ENCODE data around the gene SETD2.

The SETD2 gene

DNA sequence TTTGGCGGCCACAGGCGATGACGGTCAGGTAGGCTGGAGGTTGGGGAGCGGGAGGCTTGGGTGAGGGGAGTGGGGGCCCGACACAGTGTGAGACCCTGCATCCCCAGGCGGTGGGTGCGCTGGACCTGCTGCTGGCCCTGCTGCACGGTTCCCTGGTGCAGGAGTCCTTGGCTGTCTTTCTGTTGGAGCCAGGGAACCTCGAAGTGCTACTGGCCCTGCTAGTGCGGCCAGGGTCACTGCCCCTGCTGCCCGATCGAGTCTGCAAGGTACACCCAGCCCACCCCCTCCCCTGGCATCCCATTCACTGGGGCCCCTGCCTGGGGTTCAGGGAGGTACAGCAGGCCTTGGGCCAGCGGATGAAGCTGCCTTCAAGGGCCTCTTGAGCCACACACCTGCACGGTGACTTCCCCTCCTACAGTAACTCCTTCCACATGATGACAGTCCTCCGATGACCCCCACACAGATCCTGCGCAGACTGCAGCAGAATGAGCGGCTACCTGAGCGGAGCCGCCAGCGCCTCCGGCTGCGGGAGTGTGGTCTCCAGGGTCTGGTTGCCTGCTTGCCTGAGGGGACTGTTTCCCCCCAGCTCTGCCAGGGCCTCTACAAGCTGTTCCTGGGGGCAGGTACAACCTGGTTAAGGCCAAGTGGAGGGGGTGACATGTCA is 164.9 kb downstream of the SETD2 start:
- Histone ChIP-seq H3K27ac (ENCODE audit: low read length) (no peak overlapping the region), H3K4me1 (ENCODE audit: insufficient read depth, low read length) (no peaks in the 10 kb centered on the region), H3K9me3 (ENCODE audit: insufficient read depth, low read depth, low read length) (no peaks in the 10 kb centered on the region), H3K27me3 (ENCODE audit: insufficient read depth, low read length) (no peaks in the 10 kb centered on the region), H3K9ac (ENCODE audit: low read depth, low read length) (no peak overlapping the region), H3K4me3 (ENCODE audit: low read length) (no peak overlapping the region), H3K36me3 (ENCODE audit: insufficient read depth, low read depth, low read length) (peaks cover 56% of the 10 kb centered on the region)

DNA sequence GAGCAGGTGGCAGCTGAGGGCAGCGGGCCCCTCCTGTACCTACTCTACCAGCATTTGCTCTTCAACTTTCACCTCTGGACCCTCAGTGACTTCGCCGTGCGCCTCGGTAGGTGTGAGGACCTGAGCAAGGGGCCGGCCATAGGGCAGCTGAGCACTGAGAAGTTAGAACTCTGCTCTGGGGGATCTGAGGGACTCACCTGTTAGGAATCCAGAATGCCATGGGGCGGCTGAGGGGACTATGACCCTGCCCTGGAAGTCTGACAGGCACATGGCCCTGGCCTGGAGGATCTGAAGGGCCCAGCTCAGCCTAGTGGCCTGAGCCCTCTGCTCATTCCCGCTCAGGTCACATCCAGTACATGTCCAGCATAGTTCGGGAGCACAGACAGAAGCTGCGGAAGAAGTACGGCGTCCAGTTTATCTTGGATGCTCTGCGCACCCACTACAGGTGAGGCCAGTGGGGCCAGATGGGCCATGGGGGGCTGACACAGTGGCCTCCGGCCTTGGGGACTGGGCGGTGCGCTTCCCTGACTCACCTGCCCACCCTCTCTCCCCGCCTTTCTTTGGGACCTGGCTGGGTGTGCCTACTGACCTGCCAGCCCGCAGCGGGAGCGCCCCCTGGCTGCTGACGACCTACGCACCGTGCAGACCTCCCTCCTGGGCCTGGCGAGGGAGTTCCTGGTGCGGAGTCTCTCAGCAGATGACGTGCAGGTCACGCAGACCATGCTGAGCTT is 165.6 kb downstream of the SETD2 start:
- Histone ChIP-seq H3K9ac (ENCODE audit: low read depth, low read length) (no peak overlapping the region), H3K9me3 (ENCODE audit: insufficient read depth, low read depth, low read length) (no peaks in the 10 kb centered on the region), H3K27me3 (ENCODE audit: insufficient read depth, low read length) (no peaks in the 10 kb centered on the region), H3K4me3 (ENCODE audit: low read length) (no peak overlapping the region), H3K27ac (ENCODE audit: low read length) (no peak overlapping the region), H3K4me1 (ENCODE audit: insufficient read depth, low read length) (no peaks in the 10 kb centered on the region), H3K36me3 (ENCODE audit: insufficient read depth, low read depth, low read length) (peaks cover 49% of the 10 kb centered on the region)

DNA sequence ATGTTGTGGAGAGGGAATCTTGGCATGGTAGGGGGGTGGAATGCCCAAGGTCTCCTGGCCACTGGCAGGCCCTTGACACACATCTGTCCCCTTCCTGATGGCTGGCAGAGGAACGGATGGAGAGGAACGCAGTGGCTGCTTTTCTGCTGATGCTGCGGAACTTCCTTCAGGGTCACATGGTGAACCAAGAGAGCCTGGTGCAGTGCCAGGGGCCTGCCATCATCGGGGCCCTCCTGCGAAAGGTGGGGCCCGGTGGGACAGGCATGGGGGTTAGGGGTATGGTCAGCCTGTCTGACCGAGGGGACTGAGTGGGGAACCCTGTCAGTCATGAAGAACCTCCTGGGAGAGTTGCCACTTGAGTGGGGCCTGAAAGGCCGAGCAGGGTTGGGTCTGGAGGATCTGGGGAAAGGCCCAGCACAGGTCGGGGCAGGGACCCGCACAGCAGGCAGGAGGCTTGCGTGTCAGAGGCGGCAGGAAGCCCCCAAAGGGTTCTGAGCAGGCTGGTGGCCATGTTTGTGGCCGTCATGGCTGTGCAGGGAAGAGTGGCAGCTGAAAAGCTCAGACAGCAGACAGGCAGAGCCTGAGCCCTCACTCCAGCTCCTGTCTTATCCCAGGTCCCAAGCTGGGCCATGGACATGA is 166.3 kb downstream of the SETD2 start:
- no peaks in the 10 kb centered on the region for H3K9me3 ChIP-seq (ENCODE audit: insufficient read depth, low read depth, low read length)
- no peak overlapping the region for H3K27ac ChIP-seq (ENCODE audit: low read length)

DNA sequence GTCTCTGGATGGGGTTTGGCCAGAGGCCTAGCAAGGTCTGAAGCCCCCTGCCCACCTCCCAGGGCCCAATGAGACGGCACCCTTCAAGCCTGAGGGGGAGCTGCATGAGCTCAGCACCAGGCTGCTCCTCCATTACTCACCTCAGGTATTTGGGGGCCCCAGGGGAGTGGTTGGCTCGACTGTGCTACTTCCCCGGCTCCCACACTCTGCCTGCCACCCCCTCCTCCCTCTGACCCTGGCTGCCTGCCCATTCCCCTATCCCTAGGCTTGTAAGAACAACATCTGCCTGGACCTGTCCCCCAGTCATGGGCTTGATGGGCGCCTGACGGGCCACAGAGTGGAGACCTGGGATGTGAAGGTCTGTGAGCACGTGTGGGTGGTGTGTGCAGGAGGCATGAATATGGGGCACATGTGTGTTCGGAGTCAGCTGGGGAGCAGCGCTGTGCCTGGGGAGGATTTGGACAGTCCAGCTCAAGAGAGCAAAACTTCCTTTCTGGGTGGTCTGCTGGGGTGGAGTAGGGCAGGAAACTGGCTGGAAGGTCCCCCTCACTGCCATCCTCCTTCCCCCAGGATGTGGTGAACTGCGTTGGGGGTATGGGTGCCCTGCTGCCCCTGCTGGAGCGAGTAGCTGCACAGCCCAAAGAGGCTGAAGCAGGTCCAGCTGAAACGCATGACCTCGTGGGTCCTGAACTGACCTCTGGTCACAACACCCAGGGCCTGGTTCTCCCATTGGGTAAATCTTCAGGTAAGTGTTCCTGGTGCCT is 167.0 kb downstream of the SETD2 start:
- H3K27ac ChIP-seq (ENCODE audit: low read length) = no peak overlapping the region
- no peak overlapping the region for H3K9ac ChIP-seq (ENCODE audit: low read depth, low read length)
- no peak overlapping the region for H3K4me3 ChIP-seq (ENCODE audit: low read length)
- no peaks in the 10 kb centered on the region for H3K9me3 ChIP-seq (ENCODE audit: insufficient read depth, low read depth, low read length)
- no peaks in the 10 kb centered on the region for H3K4me1 ChIP-seq (ENCODE audit: insufficient read depth, low read length)
- peaks cover 38% of the 10 kb centered on the region for H3K36me3 ChIP-seq (ENCODE audit: insufficient read depth, low read depth, low read length)
- H3K27me3 ChIP-seq (ENCODE audit: insufficient read depth, low read length) = no peaks in the 10 kb centered on the region

More for the DNA sequence above, 166.3 kb downstream of the SETD2 start:
- Histone ChIP-seq H3K27me3 (ENCODE audit: insufficient read depth, low read length) (no peaks in the 10 kb centered on the region), H3K9ac (ENCODE audit: low read depth, low read length) (no peak overlapping the region), H3K4me3 (ENCODE audit: low read length) (no peak overlapping the region), H3K36me3 (ENCODE audit: insufficient read depth, low read depth, low read length) (peaks cover 43% of the 10 kb centered on the region), H3K4me1 (ENCODE audit: insufficient read depth, low read length) (no peaks in the 10 kb centered on the region)

DNA sequence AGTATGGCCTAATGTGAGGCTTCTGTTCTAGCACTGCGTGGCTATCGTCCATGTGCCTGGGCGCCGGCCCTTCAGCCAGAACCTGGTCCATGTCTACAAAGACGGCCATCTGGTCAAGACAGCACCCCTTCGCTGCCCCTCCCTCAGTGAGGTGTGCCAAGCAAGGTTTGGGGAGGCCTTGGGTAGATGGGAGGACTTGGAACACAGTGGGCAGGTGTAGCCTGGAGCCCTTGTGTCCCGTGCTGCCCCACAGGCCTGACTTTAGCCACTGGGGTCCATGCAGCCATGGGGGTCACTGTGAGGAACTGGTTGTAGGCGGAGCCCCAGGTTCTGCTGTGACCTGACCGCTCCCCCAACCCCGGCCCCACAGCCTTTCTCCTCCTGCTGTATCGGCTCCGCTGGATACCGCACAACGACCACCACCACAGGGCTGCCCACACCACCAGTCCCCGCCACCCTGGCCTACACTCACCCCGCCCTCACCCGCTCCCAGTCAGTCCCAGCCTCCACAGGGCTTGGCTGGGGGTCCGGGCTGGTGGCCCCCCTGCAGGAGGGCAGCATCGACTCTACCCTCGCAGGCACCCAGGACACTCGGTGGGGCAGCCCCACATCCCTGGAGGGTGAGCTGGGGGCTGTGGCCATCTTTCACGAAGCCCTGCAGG is 167.9 kb downstream of the SETD2 start:
- no peaks in the 10 kb centered on the region for H3K27me3 ChIP-seq (ENCODE audit: insufficient read depth, low read length)
- H3K4me3 ChIP-seq (ENCODE audit: low read length) = no peak overlapping the region
- H3K27ac ChIP-seq (ENCODE audit: low read length) = no peak overlapping the region
- H3K9me3 ChIP-seq (ENCODE audit: insufficient read depth, low read depth, low read length) = no peaks in the 10 kb centered on the region
- no peak overlapping the region for H3K9ac ChIP-seq (ENCODE audit: low read depth, low read length)
- peaks cover 33% of the 10 kb centered on the region for H3K36me3 ChIP-seq (ENCODE audit: insufficient read depth, low read depth, low read length)
- no peaks in the 10 kb centered on the region for H3K4me1 ChIP-seq (ENCODE audit: insufficient read depth, low read length)

DNA sequence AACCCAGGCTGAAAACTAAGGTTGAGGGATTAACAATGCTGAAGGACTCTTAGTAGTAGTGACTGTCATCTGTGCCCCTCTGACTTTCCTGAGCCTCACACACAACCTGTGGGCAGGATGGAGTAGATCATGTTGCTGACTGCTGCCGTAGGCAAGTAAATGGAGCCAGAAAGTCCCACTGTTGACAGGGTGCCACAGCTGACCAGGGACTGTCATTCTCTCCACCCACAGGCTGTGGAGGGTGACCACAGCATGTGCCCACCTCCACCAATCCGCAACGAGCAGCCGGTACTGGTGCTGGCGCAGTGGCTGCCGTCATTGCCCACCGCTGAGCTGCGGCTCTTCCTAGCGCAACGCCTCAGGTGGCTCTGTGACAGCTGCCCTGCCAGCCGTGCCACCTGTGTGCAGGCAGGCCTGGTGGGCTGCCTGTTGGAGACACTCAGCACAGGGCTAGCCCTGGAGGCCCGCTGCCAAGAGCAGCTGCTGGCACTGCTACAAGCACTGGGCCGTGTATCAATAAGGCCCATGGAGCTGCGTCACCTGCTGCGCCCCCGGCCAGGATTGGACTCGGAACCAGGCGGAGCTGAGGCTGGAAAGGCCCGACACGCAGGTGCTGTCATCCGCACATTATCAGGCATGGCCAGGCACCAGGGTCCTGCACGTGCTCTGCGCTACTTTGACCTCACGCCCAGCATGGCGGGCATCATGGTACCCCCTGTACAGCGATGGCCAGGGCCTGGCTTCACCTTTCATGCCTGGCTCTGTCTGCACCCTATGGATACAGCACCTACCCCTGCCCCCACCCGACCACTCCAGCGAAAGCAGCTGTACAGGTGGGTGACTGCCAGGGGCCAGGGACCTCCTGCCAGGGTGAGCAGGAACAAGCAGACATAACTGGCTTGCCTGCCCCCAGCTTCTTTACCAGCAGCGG is 168.8 kb downstream of the SETD2 start:
- Histone ChIP-seq H3K9ac (ENCODE audit: low read depth, low read length) (no peak overlapping the region), H3K9me3 (ENCODE audit: insufficient read depth, low read depth, low read length) (no peaks in the 10 kb centered on the region), H3K36me3 (ENCODE audit: insufficient read depth, low read depth, low read length) (peaks cover 28% of the 10 kb centered on the region), H3K27me3 (ENCODE audit: insufficient read depth, low read length) (no peaks in the 10 kb centered on the region), H3K4me1 (ENCODE audit: insufficient read depth, low read length) (no peaks in the 10 kb centered on the region), H3K4me3 (ENCODE audit: low read length) (no peak overlapping the region), H3K27ac (ENCODE audit: low read length) (no peak overlapping the region)

DNA sequence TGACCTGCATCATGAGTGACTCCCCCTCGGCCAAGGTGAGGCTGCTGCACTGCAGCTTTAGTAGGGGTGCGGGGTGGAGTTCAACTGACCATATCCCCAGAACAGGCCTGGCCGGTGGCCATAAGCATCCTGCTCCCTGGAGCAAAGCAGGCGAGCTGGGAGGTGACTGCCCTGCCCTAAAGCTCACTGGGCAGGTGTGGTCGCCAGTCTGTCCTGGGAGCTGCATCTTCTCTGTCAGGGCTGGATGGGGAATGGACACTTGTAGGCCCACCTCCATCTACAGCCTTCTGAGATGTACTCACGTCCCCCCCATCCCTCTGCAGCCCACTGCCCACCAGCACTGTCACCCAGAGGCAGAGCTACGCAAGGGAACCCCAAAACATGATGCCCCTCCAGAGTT is 169.9 kb downstream of the SETD2 start:
- H3K4me3 ChIP-seq (ENCODE audit: low read length) = no peak overlapping the region
- peaks cover 18% of the 10 kb centered on the region for H3K36me3 ChIP-seq (ENCODE audit: insufficient read depth, low read depth, low read length)
- no peak overlapping the region for H3K9ac ChIP-seq (ENCODE audit: low read depth, low read length)
- H3K27me3 ChIP-seq (ENCODE audit: insufficient read depth, low read length) = no peaks in the 10 kb centered on the region
- H3K27ac ChIP-seq (ENCODE audit: low read length) = no peak overlapping the region
- H3K4me1 ChIP-seq (ENCODE audit: insufficient read depth, low read length) = no peaks in the 10 kb centered on the region
- H3K9me3 ChIP-seq (ENCODE audit: insufficient read depth, low read depth, low read length) = no peaks in the 10 kb centered on the region

DNA sequence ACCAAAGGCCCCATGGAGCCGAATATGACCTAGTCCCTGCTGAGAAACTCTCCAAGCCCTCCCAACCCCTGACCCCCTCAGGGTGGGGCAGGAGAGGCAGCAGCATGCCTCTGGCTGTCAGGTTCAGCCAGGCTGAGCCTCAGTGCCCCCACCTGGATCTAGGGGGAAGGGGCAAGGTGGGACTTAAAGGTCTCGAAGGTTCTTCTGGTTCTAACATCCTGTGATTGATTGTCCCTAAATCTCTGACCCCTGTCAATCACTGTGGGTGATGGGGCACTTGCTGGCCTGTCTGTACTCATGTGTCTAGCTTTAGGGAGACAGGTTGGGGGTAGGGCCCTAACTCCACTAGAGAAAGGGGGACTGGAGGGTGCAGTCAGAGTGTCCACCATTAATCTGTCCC is 170.6 kb downstream of the SETD2 start:
- Histone ChIP-seq H3K27me3 (ENCODE audit: insufficient read depth, low read length) (no peaks in the 10 kb centered on the region), H3K27ac (ENCODE audit: low read length) (no peak overlapping the region), H3K4me3 (ENCODE audit: low read length) (no peak overlapping the region), H3K9me3 (ENCODE audit: insufficient read depth, low read depth, low read length) (no peaks in the 10 kb centered on the region), H3K36me3 (ENCODE audit: insufficient read depth, low read depth, low read length) (peaks cover 14% of the 10 kb centered on the region), H3K4me1 (ENCODE audit: insufficient read depth, low read length) (no peaks in the 10 kb centered on the region), H3K9ac (ENCODE audit: low read depth, low read length) (no peak overlapping the region)

DNA sequence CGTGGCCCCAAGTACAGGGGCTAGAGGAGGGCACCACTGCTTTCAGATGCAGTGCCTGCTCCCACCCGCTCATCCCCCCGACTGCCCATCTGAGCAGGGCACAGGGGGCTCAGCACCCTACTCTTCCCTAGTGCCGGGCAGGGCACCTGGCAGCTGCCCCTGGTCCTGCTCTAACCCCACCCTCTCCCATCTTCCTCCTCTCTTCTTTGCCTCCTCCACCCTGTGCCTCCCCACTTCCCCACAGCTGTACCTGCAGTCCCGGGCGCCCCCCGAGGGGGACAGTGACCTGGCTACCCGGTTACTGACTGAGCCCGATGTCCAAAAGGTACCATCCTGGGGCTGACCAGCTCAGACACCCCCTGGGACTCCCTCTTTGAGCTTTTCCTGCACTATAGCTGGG is 171.7 kb downstream of the SETD2 start:
- H3K9ac ChIP-seq (ENCODE audit: low read depth, low read length) = no peak overlapping the region
- H3K4me1 ChIP-seq (ENCODE audit: insufficient read depth, low read length) = peaks cover 3% of the 10 kb centered on the region; the same call in 1 of the 2 replicates
- H3K36me3 ChIP-seq (ENCODE audit: insufficient read depth, low read depth, low read length) = peaks cover 14% of the 10 kb centered on the region
- no peaks in the 10 kb centered on the region for H3K27me3 ChIP-seq (ENCODE audit: insufficient read depth, low read length)
- no peak overlapping the region for H3K4me3 ChIP-seq (ENCODE audit: low read length)
- H3K9me3 ChIP-seq (ENCODE audit: insufficient read depth, low read depth, low read length) = no peaks in the 10 kb centered on the region
- H3K27ac ChIP-seq (ENCODE audit: low read length) = no peak overlapping the region

DNA sequence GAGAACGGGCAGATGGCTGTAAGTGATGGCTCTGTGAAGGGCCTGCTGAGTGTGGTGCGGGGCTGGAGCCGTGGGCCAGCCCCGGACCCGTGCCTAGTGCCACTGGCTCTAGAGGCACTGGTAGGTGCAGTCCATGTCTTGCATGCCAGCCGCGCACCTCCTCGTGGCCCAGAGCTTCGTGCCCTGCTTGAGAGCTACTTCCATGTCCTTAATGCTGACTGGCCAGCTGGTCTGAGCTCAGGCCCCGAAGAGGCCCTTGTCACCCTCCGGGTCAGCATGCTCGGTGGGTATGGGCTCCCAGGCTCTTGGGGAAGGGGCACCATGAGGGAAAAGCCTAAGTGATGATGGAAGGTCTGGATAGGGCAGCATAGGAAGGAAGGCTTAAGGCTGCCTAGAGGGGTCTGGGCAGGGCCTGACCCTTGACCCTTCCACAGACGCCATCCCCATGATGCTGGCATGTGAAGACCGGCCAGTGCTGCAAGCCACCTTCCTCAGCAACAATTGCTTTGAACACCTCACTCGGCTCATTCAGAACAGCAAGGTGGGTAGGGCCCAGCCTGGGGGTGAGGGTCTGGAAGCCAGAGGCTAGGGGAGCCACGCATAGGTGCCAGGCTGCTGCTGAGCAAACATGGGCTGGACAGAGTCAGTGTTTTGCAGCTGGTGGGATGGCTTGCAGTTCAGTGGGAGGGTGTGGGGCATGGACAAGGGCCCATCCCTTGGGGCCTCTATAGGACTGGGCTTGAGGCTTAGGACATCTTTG is 172.3 kb downstream of the SETD2 start:
- Histone ChIP-seq H3K36me3 (ENCODE audit: insufficient read depth, low read depth, low read length) (peaks cover 14% of the 10 kb centered on the region), H3K4me3 (ENCODE audit: low read length) (no peak overlapping the region), H3K27ac (ENCODE audit: low read length) (no peak overlapping the region), H3K4me1 (ENCODE audit: insufficient read depth, low read length) (peaks cover 6% of the 10 kb centered on the region; the same call in 1 of the 2 replicates), H3K27me3 (ENCODE audit: insufficient read depth, low read length) (no peaks in the 10 kb centered on the region), H3K9me3 (ENCODE audit: insufficient read depth, low read depth, low read length) (no peaks in the 10 kb centered on the region), H3K9ac (ENCODE audit: low read depth, low read length) (no peak overlapping the region)

Measured in iPS-20b (cell line).